C4-2B (cell line): ENCODE measurements around the gene WAC.

Experiments
- CTCF ChIP-seq: fragments of 450-650 bp; conservative IDR thresholded peaks from 2 replicates; pipeline ENCODE4 v1.5.1; 2017; ENCODE audit warnings: mild to moderate bottlenecking
- ZFX ChIP-seq: fragments of 450-650 bp; IDR thresholded peaks from 2 replicates; pipeline ENCODE4 v1.6.1; 2017

- TF ChIP-seq CTCF: no peak
- TF ChIP-seq ZFX: no peak
Observed at GRCh38 chr10:28606568-28606967, 73.7 kb downstream of the WAC start.
